HG02623 (cell line): ENCODE measurements around the gene ACACA.

Experiments used
- ATAC-seq: cut with Tn5 transposase; IDR thresholded peaks from one replicate; pipeline ENCODE4 v1.9.1; 2021; ENCODE audit warnings: moderate library complexity; ENCODE audit not compliant: unreplicated experiment

The ACACA gene

GRCh38 chr17:37299257-37299980 lies 107.2 kb downstream of the ACACA start:
- no peak for ATAC-seq

- no peak for ATAC-seq
Observed at GRCh38 chr17:37295888-37296287, 110.7 kb downstream of the ACACA start.

GRCh38 chr17:37294888-37295287 lies 111.7 kb downstream of the ACACA start:
- ATAC-seq = no peak

- no peak for ATAC-seq
Observed at GRCh38 chr17:37293770-37294169, 112.9 kb downstream of the ACACA start.

GRCh38 chr17:37292429-37293139 lies 114.1 kb downstream of the ACACA start:
- ATAC-seq = no peak

- no peak for ATAC-seq
Observed at GRCh38 chr17:37291351-37291750, 115.3 kb downstream of the ACACA start.

GRCh38 chr17:37286430-37286829 lies 120.2 kb downstream of the ACACA start:
- no peak for ATAC-seq

- ATAC-seq = no peak
Observed at GRCh38 chr17:37284191-37284590, 122.4 kb downstream of the ACACA start.

GRCh38 chr17:37283414-37283961 lies 123.1 kb downstream of the ACACA start:
- no peak for ATAC-seq

- no peak for ATAC-seq
Observed at GRCh38 chr17:37280841-37281240, 125.8 kb downstream of the ACACA start.

- ATAC-seq = no peak
Observed at GRCh38 chr17:37278247-37278894, 128.3 kb downstream of the ACACA start.

- no peak for ATAC-seq
Observed at GRCh38 chr17:37276475-37276874, 130.2 kb downstream of the ACACA start.

- no peak for ATAC-seq
Observed at GRCh38 chr17:37274461-37274860, 132.2 kb downstream of the ACACA start.

GRCh38 chr17:37273409-37274051 lies 133.1 kb downstream of the ACACA start:
- ATAC-seq = no peak

- ATAC-seq = no peak
Observed at GRCh38 chr17:37265446-37266173, 141.0 kb downstream of the ACACA start.

- no peak for ATAC-seq
Observed at GRCh38 chr17:37261286-37261685, 145.3 kb downstream of the ACACA start.

GRCh38 chr17:37259030-37259735 lies 147.5 kb downstream of the ACACA start:
- ATAC-seq = no peak

GRCh38 chr17:37256627-37257026 lies 150.0 kb downstream of the ACACA start:
- ATAC-seq = no peak

- ATAC-seq = no peak
Observed at GRCh38 chr17:37255432-37255831, 151.2 kb downstream of the ACACA start.

- no peak for ATAC-seq
Observed at GRCh38 chr17:37247825-37248224, 158.8 kb downstream of the ACACA start.
